ENCODE data around the gene PTPN12. TPM values are rescaled to one million over a fixed set of nuclear protein-coding genes. Genes with fewer than 3 reads are reported as not detected.

PTPN12 gene
- total and polyA plus RNA-seq, 2 of the 4 experiments (the other 2 are of a cell fraction), result 24.7 to 31.0 TPM

GRCh38 chr7:77679608-77680007, 142.5 kb downstream of the PTPN12 start:
- Histone ChIP-seq H3K4me1 (ENCODE audit: control insufficient read depth, insufficient read depth, low read length) (peaks cover 8% of the 10 kb centered on the region), H3K18ac (ENCODE audit: low read depth, low read length) (no peak overlapping the region), H3K9me3 (ENCODE audit: control insufficient read depth, insufficient read depth, low read length) (no peaks in the 10 kb centered on the region), H4K91ac (ENCODE audit: insufficient read depth, low read depth, low read length) (no peak overlapping the region), H3K36me3 (ENCODE audit: control insufficient read depth, insufficient read depth, low read length) (peaks cover 11% of the 10 kb centered on the region), H4K20me1 (ENCODE audit: insufficient read depth, low read length) (no peaks in the 10 kb centered on the region), H3K4me3 (ENCODE audit: insufficient read depth, low read depth, low read length) (no peak overlapping the region), H2BK120ac (ENCODE audit: low read depth, low read length) (no peak overlapping the region), H2BK5ac (ENCODE audit: low read depth, low read length, poor library complexity, severe bottlenecking) (no peak overlapping the region), H3K14ac (replicated peaks; ENCODE audit: low read depth, low read length) (no peak overlapping the region), H2AK5ac (ENCODE audit: low read depth, low read length) (no peak overlapping the region), H3K4me2 (ENCODE audit: low read depth, low read length) (no peak overlapping the region), H4K5ac (ENCODE audit: low read depth, low read length) (no peak overlapping the region), H2AFZ (replicated peaks; ENCODE audit: low read length, poor library complexity) (no peak overlapping the region), H3K56ac (ENCODE audit: extremely low read depth, insufficient read depth, low read length) (no peak overlapping the region), H2BK15ac (ENCODE audit: low read depth, low read length) (no peak overlapping the region), H3K4ac (ENCODE audit: low read depth, low read length) (no peak overlapping the region), H3K9ac (ENCODE audit: low read depth, low read length) (no peak overlapping the region), H3K23ac (ENCODE audit: low read depth, low read length) (no peak overlapping the region), H3K27ac (ENCODE audit: insufficient read depth, low read length) (no peak overlapping the region), H4K8ac (ENCODE audit: low read depth in 2 of 2, low read length in 2 of 2) (no peak overlapping the region), H3K27me3 (ENCODE audit: control insufficient read depth, insufficient read depth, low read length) (no peaks in the 10 kb centered on the region), H3K9me1 (ENCODE audit: insufficient read depth, low read length) (peaks cover 11% of the 10 kb centered on the region; the same call in 1 of the 2 replicates), H2AK9ac (replicated peaks; ENCODE audit: low read depth, low read length, poor library complexity) (no peak overlapping the region), H2BK20ac (ENCODE audit: low read depth, low read length) (no peak overlapping the region), H3K79me1 (ENCODE audit: low read depth in 1 of 2, low read length in 2 of 2) (peaks cover 6 to 27% of the 10 kb centered on the region in 2 experiments)
- in situ Hi-C loops (cut with MboI; ENCODE audit: low sequenced_read_pairs), result no loop called here
- DNase-seq (no peak), ATAC-seq (ENCODE audit: low read depth) (no peak)
- TF ChIP-seq RCOR1 (IDR thresholded peaks at IDR 0.05; ENCODE audit: insufficient replicate concordance, low read length) (no peak), BHLHE40 (IDR thresholded peaks at IDR 0.05; ENCODE audit: low read depth, low read length) (no peak), MAFK (IDR thresholded peaks at IDR 0.05; ENCODE audit: low read depth, low read length) (no peak), POLR2A (IDR thresholded peaks at IDR 0.05; ENCODE audit: low read depth, low read length) (no peak), CEBPB (IDR thresholded peaks at IDR 0.05; ENCODE audit: low read depth, low read length) (no peak), SMC3 (IDR thresholded peaks at IDR 0.05; ENCODE audit: low read depth, low read length) (no peak), NFE2L2 (IDR thresholded peaks at IDR 0.05; ENCODE audit: low read depth, low read length) (no peak), CHD1 (IDR thresholded peaks at IDR 0.05; ENCODE audit: low read depth, low read length) (no peak), FOS (IDR thresholded peaks at IDR 0.05; ENCODE audit: low read depth, low read length) (no peak), MXI1 (IDR thresholded peaks at IDR 0.05; ENCODE audit: borderline replicate concordance, low read depth, low read length) (no peak), RAD21 (IDR thresholded peaks at IDR 0.05; ENCODE audit: low read length) (no peak), MAZ (IDR thresholded peaks at IDR 0.05; ENCODE audit: borderline replicate concordance, low read depth, low read length) (no peak), RFX5 (IDR thresholded peaks at IDR 0.05; ENCODE audit: low read depth, low read length) (no peak)
- TF ChIP-seq, protein P1, sequence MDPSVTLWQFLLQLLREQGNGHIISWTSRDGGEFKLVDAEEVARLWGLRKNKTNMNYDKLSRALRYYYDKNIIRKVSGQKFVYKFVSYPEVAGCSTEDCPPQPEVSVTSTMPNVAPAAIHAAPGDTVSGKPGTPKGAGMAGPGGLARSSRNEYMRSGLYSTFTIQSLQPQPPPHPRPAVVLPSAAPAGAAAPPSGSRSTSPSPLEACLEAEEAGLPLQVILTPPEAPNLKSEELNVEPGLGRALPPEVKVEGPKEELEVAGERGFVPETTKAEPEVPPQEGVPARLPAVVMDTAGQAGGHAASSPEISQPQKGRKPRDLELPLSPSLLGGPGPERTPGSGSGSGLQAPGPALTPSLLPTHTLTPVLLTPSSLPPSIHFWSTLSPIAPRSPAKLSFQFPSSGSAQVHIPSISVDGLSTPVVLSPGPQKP (IDR thresholded peaks at IDR 0.05; ENCODE audit: borderline replicate concordance, low read depth, low read length), result no peak
- TF ChIP-seq, protein P2, sequence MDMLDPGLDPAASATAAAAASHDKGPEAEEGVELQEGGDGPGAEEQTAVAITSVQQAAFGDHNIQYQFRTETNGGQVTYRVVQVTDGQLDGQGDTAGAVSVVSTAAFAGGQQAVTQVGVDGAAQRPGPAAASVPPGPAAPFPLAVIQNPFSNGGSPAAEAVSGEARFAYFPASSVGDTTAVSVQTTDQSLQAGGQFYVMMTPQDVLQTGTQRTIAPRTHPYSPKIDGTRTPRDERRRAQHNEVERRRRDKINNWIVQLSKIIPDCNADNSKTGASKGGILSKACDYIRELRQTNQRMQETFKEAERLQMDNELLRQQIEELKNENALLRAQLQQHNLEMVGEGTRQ (IDR thresholded peaks at IDR 0.05; ENCODE audit: low read depth, low read length), result no peak
- TF ChIP-seq, protein P3, sequence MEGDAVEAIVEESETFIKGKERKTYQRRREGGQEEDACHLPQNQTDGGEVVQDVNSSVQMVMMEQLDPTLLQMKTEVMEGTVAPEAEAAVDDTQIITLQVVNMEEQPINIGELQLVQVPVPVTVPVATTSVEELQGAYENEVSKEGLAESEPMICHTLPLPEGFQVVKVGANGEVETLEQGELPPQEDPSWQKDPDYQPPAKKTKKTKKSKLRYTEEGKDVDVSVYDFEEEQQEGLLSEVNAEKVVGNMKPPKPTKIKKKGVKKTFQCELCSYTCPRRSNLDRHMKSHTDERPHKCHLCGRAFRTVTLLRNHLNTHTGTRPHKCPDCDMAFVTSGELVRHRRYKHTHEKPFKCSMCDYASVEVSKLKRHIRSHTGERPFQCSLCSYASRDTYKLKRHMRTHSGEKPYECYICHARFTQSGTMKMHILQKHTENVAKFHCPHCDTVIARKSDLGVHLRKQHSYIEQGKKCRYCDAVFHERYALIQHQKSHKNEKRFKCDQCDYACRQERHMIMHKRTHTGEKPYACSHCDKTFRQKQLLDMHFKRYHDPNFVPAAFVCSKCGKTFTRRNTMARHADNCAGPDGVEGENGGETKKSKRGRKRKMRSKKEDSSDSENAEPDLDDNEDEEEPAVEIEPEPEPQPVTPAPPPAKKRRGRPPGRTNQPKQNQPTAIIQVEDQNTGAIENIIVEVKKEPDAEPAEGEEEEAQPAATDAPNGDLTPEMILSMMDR (conservative IDR thresholded peaks at IDR 0.05; ENCODE audit: low read depth, low read length), result no peak
- ChIA-PET CTCF (no interaction called here), POLR2A (ENCODE audit: unreplicated experiment) (no interaction called here)
- dilution Hi-C loops (cut with HindIII; ENCODE audit: low sequenced_read_pairs, unreplicated experiment), result no loop called here
- intact Hi-C loops (cut with micrococcal nuclease), result no loop called here
- BruUV-seq (replicated peaks), result no TSS peak

Data from IMR-90 (cell line).